ENCODE data around the gene RELL2.
A peak's percentile ranks its signal among the peaks of the same experiment; 100 is the strongest.

Gene RELL2

DNA sequence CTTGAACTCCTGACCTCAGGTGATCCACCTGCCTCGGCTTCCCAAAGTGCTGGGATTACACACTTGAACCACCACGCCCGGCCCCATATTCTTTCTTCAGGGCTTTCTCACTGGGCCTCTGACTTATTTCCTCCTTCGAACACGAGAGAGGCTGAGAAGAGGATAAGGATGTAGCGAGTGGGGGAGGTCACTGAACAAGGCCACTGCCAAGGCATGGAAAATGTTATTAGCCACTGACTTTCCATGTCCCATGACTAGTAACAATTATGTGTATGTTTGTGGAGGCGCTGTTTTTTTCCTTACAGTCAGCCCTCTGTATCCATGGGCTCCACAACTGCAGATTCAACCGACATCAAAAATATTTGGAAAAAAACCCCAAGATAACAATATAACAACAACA lies 26.7 kb downstream of the RELL2 start:
- TF ChIP-seq, protein P1, sequence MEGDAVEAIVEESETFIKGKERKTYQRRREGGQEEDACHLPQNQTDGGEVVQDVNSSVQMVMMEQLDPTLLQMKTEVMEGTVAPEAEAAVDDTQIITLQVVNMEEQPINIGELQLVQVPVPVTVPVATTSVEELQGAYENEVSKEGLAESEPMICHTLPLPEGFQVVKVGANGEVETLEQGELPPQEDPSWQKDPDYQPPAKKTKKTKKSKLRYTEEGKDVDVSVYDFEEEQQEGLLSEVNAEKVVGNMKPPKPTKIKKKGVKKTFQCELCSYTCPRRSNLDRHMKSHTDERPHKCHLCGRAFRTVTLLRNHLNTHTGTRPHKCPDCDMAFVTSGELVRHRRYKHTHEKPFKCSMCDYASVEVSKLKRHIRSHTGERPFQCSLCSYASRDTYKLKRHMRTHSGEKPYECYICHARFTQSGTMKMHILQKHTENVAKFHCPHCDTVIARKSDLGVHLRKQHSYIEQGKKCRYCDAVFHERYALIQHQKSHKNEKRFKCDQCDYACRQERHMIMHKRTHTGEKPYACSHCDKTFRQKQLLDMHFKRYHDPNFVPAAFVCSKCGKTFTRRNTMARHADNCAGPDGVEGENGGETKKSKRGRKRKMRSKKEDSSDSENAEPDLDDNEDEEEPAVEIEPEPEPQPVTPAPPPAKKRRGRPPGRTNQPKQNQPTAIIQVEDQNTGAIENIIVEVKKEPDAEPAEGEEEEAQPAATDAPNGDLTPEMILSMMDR (IDR thresholded peaks at IDR 0.05; ENCODE audit: control insufficient read depth, insufficient read depth, low read depth, low read length, missing control alignments), result no peak
- no peak overlapping the region for H3K4me3 ChIP-seq (ENCODE audit: control insufficient read depth, low read depth, low read length)
- DNase-seq (ENCODE audit: low read depth), result no peak

DNA sequence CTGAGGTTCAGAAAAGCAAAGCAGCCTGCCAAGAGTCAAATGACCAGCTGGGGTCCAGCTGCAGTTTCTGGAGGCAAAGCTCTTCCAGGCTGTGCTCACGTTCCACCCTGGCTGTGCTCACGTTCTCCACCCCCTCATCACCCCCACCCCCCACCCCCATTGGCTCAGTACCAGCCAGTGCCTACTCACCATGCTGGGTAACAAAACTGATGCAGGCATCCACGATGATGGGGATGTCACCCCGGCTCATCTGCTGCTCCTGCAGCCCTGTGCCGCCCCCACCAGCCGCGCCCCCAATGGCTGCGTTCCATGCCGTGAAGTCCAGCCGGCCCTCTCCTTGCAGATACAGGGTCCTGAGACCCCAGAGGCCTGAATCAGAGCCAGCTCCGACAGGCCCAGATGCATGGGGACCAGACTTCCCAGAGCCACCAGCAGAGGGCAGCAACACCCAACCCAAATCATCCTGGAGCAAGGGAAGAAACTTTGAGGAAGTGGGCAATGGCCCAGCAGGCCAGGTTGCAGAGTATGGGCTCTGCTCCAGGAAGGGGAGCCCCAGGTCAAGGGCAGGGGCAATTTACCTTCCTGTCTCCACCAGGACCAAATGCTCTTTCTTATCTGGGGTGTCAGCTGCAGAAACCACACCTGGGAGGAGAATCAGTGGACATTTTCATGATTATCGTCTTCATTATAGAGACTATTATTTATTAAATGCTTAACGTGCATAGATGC lies 28.1 kb downstream of the RELL2 start:
- DNase-seq (ENCODE audit: low read depth), result no peak
- no peak overlapping the region for H3K4me3 ChIP-seq (ENCODE audit: control insufficient read depth, low read depth, low read length)
- TF ChIP-seq, protein P1 (IDR thresholded peaks at IDR 0.05; ENCODE audit: control insufficient read depth, insufficient read depth, low read depth, low read length, missing control alignments), result peak; percentile 95

DNA sequence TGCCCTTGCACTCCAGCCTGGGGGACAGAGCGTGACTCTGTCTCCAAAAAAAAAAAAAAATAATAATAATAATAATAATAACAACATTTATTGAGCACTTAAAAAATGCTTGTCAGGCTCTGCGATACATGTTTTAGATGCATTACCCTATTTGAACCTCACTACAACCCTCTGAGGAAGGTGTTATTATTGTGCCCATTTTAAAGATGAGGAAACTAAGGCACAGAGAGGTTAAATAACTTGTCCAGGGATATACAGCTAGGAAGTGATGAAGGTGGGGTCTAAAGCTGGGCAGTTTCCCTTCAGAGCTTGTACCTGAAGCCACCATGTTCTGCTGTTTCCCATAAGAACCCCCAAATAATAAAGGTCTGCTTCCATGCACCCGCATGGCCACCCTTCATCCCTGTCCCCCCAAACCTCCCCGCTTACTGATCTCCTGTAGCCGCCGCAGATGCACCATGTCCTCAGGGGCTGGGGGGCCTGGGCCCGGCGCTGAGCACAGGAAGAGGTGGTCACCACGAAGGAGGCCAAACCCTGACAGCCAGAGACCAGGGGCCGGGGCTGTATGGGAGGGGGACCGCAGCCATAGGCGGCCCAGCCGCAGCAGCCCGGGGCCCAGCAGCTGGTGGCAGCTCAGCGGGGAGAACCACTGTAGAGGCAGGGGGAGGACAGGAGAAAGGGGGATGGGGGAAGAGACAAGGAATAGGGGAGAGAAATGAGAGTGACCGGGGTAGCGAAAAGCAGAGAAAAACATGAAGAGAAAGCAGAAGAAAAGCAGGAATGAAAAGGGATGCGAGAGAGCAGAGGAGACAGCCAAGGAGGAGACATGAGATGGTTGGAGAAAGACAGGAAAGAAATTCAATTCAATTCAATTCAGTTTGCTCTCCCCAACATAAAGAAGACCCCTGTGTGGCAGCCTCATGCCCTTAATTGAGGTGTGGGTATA lies 29.5 kb downstream of the RELL2 start:
- TF ChIP-seq, protein P1 (IDR thresholded peaks at IDR 0.05; ENCODE audit: control insufficient read depth, insufficient read depth, low read depth, low read length, missing control alignments), result no peak

DNA sequence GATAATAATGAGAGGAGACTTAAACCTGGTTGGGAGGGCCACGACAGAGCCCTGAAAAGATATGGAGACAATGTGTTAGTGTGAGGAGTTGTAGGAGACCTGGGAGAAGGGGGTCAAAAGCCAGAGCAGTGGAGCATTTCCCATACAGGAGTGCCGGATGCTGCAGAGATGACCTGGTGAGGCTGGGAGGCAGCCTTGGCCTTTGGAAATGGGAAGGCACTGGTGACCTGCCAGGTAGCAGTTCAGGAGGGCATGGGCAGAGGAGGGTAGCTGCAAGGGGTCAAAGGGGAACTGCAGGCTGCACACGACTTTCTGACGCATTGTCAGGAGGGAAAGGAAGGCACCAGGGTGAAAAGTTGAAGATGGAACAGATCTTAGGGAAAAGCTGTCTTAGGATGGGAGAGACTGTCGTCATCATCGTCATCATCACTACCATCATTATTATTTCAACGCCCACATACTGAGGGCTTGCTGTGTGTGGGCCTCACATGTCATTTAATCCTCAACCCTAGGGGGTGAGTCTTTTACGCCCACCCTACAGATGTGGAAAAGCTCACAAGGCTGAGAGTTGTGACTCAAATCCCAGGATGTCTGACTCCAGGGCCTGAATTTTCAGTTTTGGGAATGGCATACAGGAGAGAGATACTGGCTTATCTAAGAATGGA lies 31.9 kb downstream of the RELL2 start:
- no peak for DNase-seq (ENCODE audit: low read depth)

More for the DNA sequence above, 29.5 kb downstream of the RELL2 start:
- H3K4me3 ChIP-seq (ENCODE audit: control insufficient read depth, low read depth, low read length), result no peak overlapping the region
- DNase-seq (ENCODE audit: low read depth), result no peak

DNA sequence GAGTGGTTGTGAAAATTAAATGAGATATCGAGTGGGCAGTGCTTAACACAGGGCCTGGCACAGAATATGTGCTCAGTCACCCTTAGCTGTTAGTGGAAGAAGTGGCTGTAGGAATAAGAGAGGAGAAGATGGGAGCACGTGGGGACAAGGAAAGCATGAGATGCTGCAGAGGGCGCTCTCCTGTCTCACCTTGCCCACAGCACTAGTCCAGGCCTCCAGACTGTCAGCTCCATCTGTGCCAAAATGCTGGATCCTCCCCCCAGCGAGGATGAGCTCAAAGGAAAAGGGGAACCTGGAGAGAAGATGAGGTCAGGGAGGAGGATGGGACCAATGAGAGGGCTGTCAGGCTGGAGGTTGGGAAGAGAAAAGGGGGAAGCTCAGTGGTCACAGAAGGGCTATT lies 32.7 kb downstream of the RELL2 start:
- H3K4me3 ChIP-seq (ENCODE audit: control insufficient read depth, low read depth, low read length), result no peak overlapping the region
- TF ChIP-seq, protein P1 (IDR thresholded peaks at IDR 0.05; ENCODE audit: control insufficient read depth, insufficient read depth, low read depth, low read length, missing control alignments), result peak; percentile 0
- DNase-seq (ENCODE audit: low read depth), result no peak

More for the DNA sequence above, 31.9 kb downstream of the RELL2 start:
- TF ChIP-seq, protein P1 (IDR thresholded peaks at IDR 0.05; ENCODE audit: control insufficient read depth, insufficient read depth, low read depth, low read length, missing control alignments), result no peak
- no peak overlapping the region for H3K4me3 ChIP-seq (ENCODE audit: control insufficient read depth, low read depth, low read length)

DNA sequence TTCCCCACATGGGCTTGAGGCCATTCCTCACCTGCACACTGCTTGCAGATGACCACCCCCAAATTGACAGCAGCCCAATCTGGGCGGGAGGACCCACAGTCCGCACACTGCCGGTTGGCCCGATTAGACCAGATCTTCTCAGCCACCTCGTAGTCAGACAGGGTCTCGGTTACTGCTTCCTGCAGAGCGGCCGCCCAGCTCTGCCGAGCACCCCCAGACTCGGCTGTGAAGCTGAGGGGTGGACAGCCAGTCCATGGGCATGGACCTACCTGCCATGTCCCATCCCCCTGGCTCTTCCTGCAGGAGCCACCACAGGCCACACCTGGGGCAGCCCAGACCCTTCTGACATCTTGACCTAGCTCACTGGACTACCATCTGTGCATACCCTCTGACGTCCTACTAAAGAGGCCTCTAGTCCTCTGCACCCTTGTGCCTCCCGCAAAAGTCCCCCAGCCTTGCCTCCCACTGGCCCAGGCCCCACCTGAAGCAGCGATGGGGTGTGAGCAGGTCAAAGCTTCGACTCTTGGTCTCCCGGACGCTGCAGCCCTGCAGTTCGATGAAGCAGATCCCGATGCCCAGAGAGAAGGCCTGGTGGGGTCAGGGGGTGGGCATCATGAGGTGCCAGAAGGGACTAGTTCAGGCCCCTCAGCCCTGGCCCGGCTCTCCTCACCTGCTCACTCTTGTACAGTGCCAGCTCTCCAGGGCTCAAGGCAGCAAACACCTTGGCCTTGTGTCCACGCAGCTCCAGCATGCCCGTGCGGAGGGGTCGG lies 35.5 kb downstream of the RELL2 start:
- TF ChIP-seq, protein P1 (IDR thresholded peaks at IDR 0.05; ENCODE audit: control insufficient read depth, insufficient read depth, low read depth, low read length, missing control alignments), result no peak
- no peak overlapping the region for H3K4me3 ChIP-seq (ENCODE audit: control insufficient read depth, low read depth, low read length)
- DNase-seq (ENCODE audit: low read depth), result no peak

Data from AG09309 (cell line).